HUES6 (cell line): ENCODE data around the gene RNF150.
"Not testable (repeated sequence)": the region's sequence is repeated elsewhere in the genome, so short reads cannot be mapped to it uniquely, and the experiment has no call there.

Source experiments
- H3K27ac ChIP-seq: 2 replicates; pipeline ENCODE4 v1.7.0; 2013; ENCODE audit warnings: low read depth, mild to moderate bottlenecking, low read length, inconsistent platforms
- H3K27me3 ChIP-seq: 2 replicates; pipeline ENCODE4 v1.6.1; 2013; ENCODE audit warnings: low read length; ENCODE audit not compliant: control insufficient read depth, insufficient read depth
- H3K36me3 ChIP-seq: 2 replicates; pipeline ENCODE4 v1.6.1; 2013; ENCODE audit warnings: low read length; ENCODE audit not compliant: control insufficient read depth, insufficient read depth
- H3K4me1 ChIP-seq: 2 replicates; pipeline ENCODE4 v1.6.1; 2013; ENCODE audit warnings: low read length; ENCODE audit not compliant: control insufficient read depth, insufficient read depth
- H3K4me3 ChIP-seq: 2 replicates; pipeline ENCODE4 v1.5.1; 2013; ENCODE audit warnings: low read depth, low read length
- H3K9ac ChIP-seq: one replicate; pipeline ENCODE4 v1.6.1; 2013; ENCODE audit warnings: mild to moderate bottlenecking, low read length
- H3K9me3 ChIP-seq: 2 replicates; pipeline ENCODE4 v1.6.1; 2013; ENCODE audit warnings: low read depth, low read length; ENCODE audit not compliant: control insufficient read depth, insufficient read depth

The RNF150 gene

DNA sequence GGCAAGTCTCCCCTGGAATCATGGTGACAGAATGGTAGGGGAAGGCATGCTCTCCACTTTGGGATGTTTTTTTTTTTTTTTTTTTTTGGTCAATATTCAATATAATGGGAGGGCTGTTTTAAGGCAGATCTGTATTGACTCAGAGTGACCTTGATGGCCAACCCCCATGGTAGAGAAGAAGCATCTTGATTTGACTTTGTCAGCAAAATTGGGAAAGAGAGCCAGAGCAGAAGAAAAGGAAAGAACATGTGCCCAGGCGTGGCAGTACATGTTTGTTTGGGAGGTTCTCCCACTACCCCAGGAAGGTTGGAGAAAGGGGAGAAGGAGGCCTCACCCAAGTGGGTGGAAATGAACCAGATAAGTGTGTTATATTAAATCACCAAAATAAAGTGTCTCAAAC lies 314.8 kb downstream of the RNF150 start:
- no peaks in the 10 kb centered on the region for H3K36me3 ChIP-seq
- no peak overlapping the region for H3K9ac ChIP-seq
- no peak overlapping the region for H3K4me3 ChIP-seq
- peaks cover 7% of the 10 kb centered on the region for H3K4me1 ChIP-seq
- no peak overlapping the region for H3K27ac ChIP-seq
- H3K27me3 ChIP-seq, result no peaks in the 10 kb centered on the region
- no peaks in the 10 kb centered on the region for H3K9me3 ChIP-seq

DNA sequence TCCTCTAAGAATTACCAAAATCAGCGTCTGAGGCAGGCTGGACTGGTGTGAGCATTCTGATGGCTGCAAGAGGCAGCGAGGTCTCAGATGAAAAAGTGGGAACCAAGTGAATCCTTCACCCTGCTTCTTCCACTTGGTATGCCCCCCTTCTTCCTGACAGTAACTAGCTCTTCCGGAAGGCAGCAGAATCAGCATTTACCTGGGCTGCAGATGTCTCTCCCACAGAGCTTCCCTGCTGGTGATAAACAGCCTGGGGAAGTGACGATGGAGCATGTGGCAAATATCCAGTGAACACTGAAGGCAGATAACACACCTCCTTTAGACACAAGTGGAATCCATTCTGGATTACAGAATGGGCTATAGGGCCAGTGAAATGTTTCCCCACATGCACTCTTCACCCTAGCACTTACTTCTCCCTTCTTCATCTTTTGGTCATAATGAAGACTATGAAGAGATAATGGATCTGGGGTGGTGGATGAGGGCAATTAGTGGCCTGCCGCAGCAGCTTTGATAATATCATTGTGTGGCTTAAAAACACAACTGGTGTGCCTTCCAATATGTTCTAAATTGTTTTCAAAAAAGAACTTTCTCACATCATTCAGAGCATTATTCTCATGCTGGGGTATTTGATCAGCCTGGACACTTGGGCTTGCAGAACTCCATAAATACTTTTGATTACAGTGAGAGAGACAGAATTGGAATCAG lies 316.3 kb downstream of the RNF150 start:
- Histone ChIP-seq H3K4me3 (no peak overlapping the region), H3K27ac (no peak overlapping the region), H3K27me3 (no peaks in the 10 kb centered on the region), H3K36me3 (no peaks in the 10 kb centered on the region), H3K4me1 (peaks cover 7% of the 10 kb centered on the region), H3K9me3 (no peaks in the 10 kb centered on the region), H3K9ac (no peak overlapping the region)

DNA sequence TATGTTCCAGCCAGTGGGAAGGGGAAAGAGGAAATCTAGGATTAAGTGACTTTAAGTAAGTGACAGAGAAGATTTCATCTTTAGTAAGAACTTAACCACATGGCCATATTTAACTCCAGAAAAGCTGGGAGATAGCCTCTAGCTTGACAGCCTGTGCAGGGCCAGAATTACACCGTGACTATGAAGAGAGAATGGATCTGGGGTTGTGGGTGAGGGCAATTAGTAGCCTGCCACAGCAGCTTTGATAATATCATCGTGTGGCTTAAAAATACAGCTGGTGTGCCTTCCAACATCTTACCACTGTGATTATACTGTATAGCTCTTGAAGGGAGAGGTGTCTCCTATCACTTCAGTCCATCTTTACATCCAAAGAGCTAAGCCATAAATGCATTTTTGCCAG lies 319.5 kb downstream of the RNF150 start:
- Histone ChIP-seq H3K9me3 (no peaks in the 10 kb centered on the region), H3K36me3 (no peaks in the 10 kb centered on the region), H3K9ac (no peak overlapping the region), H3K27ac (no peak overlapping the region), H3K27me3 (peaks cover 6% of the 10 kb centered on the region; the same call in 1 of the 2 replicates), H3K4me1 (peaks cover 7% of the 10 kb centered on the region), H3K4me3 (no peak overlapping the region)

DNA sequence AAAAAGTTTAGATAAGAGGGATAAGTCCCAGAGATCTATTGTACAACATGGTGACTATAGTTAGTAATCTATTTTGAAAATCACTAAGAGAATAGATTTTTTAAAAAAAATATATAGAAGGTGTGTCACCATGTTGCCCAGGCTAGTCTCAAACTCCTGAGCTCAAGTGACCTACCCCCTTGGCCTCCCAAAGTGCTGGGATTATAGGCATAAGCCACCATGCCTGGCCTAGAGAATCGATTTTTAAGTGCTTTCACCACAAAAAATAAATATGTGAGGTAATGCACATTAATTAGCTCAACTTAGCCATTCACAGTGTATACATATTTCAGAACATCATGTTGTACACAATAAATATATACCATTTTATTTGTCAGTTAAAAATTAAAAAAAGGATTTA lies 320.4 kb downstream of the RNF150 start:
- no peak overlapping the region for H3K9ac ChIP-seq
- no peak overlapping the region for H3K4me3 ChIP-seq
- no peak overlapping the region for H3K27ac ChIP-seq
- H3K9me3 ChIP-seq, result no peaks in the 10 kb centered on the region
- H3K4me1 ChIP-seq, result peaks cover 7% of the 10 kb centered on the region
- H3K36me3 ChIP-seq, result no peaks in the 10 kb centered on the region
- peaks cover 6% of the 10 kb centered on the region; the same call in 1 of the 2 replicates for H3K27me3 ChIP-seq

DNA sequence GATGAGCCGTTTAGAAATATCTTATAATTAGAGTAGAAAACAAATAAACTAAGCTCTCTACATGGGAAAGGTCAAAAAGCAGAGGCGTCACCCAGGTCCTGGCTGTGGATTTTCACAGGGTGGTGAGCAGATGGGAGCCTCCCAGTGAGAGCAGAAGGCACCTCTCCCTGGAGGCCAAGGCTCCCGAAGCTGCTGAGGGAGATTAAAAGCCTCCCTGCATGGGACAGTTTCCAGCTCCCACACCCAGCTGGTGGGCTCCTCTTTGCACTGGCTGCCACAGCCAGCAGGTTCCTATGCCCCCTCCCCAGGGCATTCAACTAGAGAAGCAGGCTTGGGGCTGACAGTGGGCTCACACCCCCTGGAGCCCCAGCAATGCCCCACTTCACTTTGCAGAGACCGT lies 321.8 kb downstream of the RNF150 start:
- Histone ChIP-seq H3K27me3 (peaks cover 6% of the 10 kb centered on the region; the same call in 1 of the 2 replicates), H3K9me3 (no peaks in the 10 kb centered on the region), H3K27ac (no peak overlapping the region), H3K4me3 (no peak overlapping the region), H3K4me1 (no peaks in the 10 kb centered on the region), H3K9ac (no peak overlapping the region), H3K36me3 (no peaks in the 10 kb centered on the region)

DNA sequence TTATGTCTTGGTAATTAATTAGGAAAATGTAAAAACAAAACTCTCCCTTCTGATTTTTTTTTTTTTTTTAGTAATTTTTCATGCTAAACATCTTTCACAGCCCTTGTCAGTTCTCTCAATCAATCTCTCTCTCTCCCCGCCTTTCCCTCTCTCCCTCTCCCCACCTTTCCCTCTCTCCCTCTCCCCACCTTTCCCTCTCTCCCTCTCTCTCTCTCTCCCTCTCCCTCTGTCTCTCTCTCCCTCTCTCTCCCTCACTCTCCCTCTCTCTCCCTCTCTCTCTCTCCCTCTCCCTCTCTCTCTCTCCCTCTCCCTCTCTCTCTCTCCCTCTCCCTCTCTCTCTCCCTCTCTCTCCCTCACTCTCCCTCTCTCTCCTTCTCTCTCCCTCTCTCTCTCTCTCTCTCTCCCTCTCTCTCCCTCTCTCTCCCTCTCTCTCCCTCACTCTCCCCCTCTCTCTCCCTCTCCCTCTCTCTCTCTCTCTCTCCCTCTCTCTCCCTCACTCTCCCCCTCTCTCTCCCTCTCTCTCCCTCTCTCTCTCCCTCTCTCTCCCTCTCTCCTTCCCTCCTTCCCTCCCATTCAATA lies 322.6 kb downstream of the RNF150 start:
- H3K4me3 ChIP-seq, H3K9ac ChIP-seq: not testable (repeated sequence)

More for the DNA sequence above, 322.6 kb downstream of the RNF150 start:
- not testable (repeated sequence) for H3K27me3 ChIP-seq, H3K36me3 ChIP-seq, H3K27ac ChIP-seq, H3K9me3 ChIP-seq, H3K4me1 ChIP-seq
